PC-9 (cell line): Measurements from ENCODE around the gene B4GALT3.

Source experiments
- CTCF ChIP-seq: fragments of 200-600 bp; sonication (generic); conservative IDR thresholded peaks from 2 replicates; pipeline ENCODE4 v1.6.1; 2017; ENCODE audit warnings: mixed run types, antibody characterized with exemption, mild to moderate bottlenecking, moderate library complexity
- EZH2 ChIP-seq: fragments of 200-600 bp; sonication (generic); IDR thresholded peaks from 2 replicates; pipeline ENCODE4 v1.8.0; 2017; ENCODE audit warnings: antibody characterized with exemption, low read depth

GRCh38 chr1:161193561-161194235 lies 16.4 kb upstream of the B4GALT3 start:
- TF ChIP-seq CTCF (no peak), EZH2 (no peak)
